ENCODE data around the gene EGR1.

- TF ChIP-seq CTCF (conservative IDR thresholded peaks at IDR 0.05; ENCODE audit: low read length) (no peak), EZH2phosphoT487 (IDR thresholded peaks at IDR 0.05; ENCODE audit: borderline replicate concordance, low read depth, low read length) (no peak)
These were observed 27.1 kb upstream of the EGR1 start for GRCh38 chr5:138438003-138438723.

All from OCI-LY7 (cell line).